IMR-90 (cell line): ENCODE results near the gene MRAP. TPM values are rescaled to one million over a fixed set of nuclear protein-coding genes. Genes with fewer than 3 reads are reported as not detected.

Experiments
- ATAC-seq: fragments of 200-7000 bp; cut with Tn5 transposase; 2 replicates; pipeline ENCODE4 v1.9.1; 2020; ENCODE audit warnings: low read depth, mild to moderate bottlenecking, moderate library complexity
- BruUV-seq: library from RNA; stranded (reverse); fragments of 400-500 nt; replicated peaks from 2 replicates; lab custom pipeline; 2021; lab: Mats Ljungman, UMichigan
- CTCF ChIA-PET: fragments of 300-600 bp; formaldehyde crosslinking; extraction: SDS; loops from one replicate; lab custom pipeline; 2021; ENCODE audit warnings: antibody characterized with exemption; lab: Yijun Ruan, JAX
- POLR2A ChIA-PET: fragments of 300-600 bp; sonication (Branson Sonifier 250); formaldehyde crosslinking; loops from one replicate; lab custom pipeline; 2022; ENCODE audit warnings: antibody characterized with exemption; ENCODE audit not compliant: unreplicated experiment; lab: Charles Lee
- DNase-seq: peaks from one replicate; pipeline ENCODE4 v3.0.0; 2013
- H2AFZ ChIP-seq: replicated peaks from 2 replicates; pipeline ENCODE3; 2013; ENCODE audit warnings: low read length, mild to moderate bottlenecking; ENCODE audit not compliant: poor library complexity
- H2AK5ac ChIP-seq: 2 replicates; pipeline ENCODE4 v1.6.1; 2013; ENCODE audit warnings: low read depth, low read length, inconsistent platforms
- H2AK9ac ChIP-seq: replicated peaks from 2 replicates; pipeline ENCODE3; 2013; ENCODE audit warnings: mild to moderate bottlenecking, low read depth, low read length, moderate library complexity; ENCODE audit not compliant: poor library complexity
- H2BK120ac ChIP-seq: 2 replicates; pipeline ENCODE4 v1.6.1; 2013; ENCODE audit warnings: low read depth, low read length, inconsistent platforms
- H2BK15ac ChIP-seq: 3 replicates; pipeline ENCODE4 v1.6.1; 2013; ENCODE audit warnings: low read depth, low read length, inconsistent platforms
- H2BK20ac ChIP-seq: 2 replicates; pipeline ENCODE4 v1.6.1; 2013; ENCODE audit warnings: low read depth, mild to moderate bottlenecking, inconsistent platforms, low read length, moderate library complexity
- H2BK5ac ChIP-seq: 2 replicates; pipeline ENCODE4 v1.6.1; 2013; ENCODE audit warnings: mild to moderate bottlenecking, low read depth, low read length, inconsistent platforms; ENCODE audit not compliant: poor library complexity, severe bottlenecking
- H3K14ac ChIP-seq: replicated peaks from 2 replicates; pipeline ENCODE4 v1.6.1; 2013; ENCODE audit warnings: low read depth, low read length, inconsistent platforms
- H3K18ac ChIP-seq: 2 replicates; pipeline ENCODE4 v1.6.1; 2013; ENCODE audit warnings: low read depth, low read length, control low read depth
- H3K23ac ChIP-seq: 2 replicates; pipeline ENCODE4 v1.6.1; 2013; ENCODE audit warnings: low read depth, low read length, inconsistent platforms
- H3K27ac ChIP-seq: 2 replicates; pipeline ENCODE4 v1.5.1; 2013; ENCODE audit warnings: mild to moderate bottlenecking, control low read depth, low read length; ENCODE audit not compliant: insufficient read depth
- H3K27me3 ChIP-seq: 2 replicates; pipeline ENCODE4 v1.6.1; 2013; ENCODE audit warnings: low read length; ENCODE audit not compliant: control insufficient read depth, insufficient read depth
- H3K36me3 ChIP-seq: 2 replicates; pipeline ENCODE4 v1.6.1; 2013; ENCODE audit warnings: low read length, mixed read lengths; ENCODE audit not compliant: control insufficient read depth, insufficient read depth
- H3K4ac ChIP-seq: 2 replicates; pipeline ENCODE4 v1.6.1; 2013; ENCODE audit warnings: low read depth, low read length, inconsistent platforms
- H3K4me1 ChIP-seq: 2 replicates; pipeline ENCODE4 v1.6.1; 2013; ENCODE audit warnings: low read length, mixed read lengths; ENCODE audit not compliant: control insufficient read depth, insufficient read depth
- H3K4me2 ChIP-seq: 2 replicates; pipeline ENCODE4 v1.6.1; 2013; ENCODE audit warnings: low read depth, mild to moderate bottlenecking, control low read depth, low read length, moderate library complexity
- H3K4me3 ChIP-seq: 2 replicates; pipeline ENCODE4 v1.5.1; 2013; ENCODE audit warnings: low read depth, mild to moderate bottlenecking, control low read depth, low read length, moderate library complexity; ENCODE audit not compliant: insufficient read depth
- H3K56ac ChIP-seq: 2 replicates; pipeline ENCODE4 v1.6.1; 2013; ENCODE audit warnings: low read length, inconsistent platforms; ENCODE audit not compliant: insufficient read depth; ENCODE audit errors: extremely low read depth
- H3K79me1 ChIP-seq, 2 experiments: 2 replicates each; pipeline ENCODE4 v1.6.1; 2013; ENCODE audit warnings: low read length in 2 of 2, inconsistent platforms in 1 of 2, low read depth in 1 of 2
- H3K9ac ChIP-seq: 2 replicates; pipeline ENCODE4 v1.6.1; 2013; ENCODE audit warnings: low read depth, low read length, control low read depth
- H3K9me1 ChIP-seq: 2 replicates; pipeline ENCODE4 v1.6.1; 2013; ENCODE audit warnings: low read length, inconsistent platforms; ENCODE audit not compliant: insufficient read depth
- H3K9me3 ChIP-seq: 2 replicates; pipeline ENCODE4 v1.6.1; 2013; ENCODE audit warnings: low read length; ENCODE audit not compliant: control insufficient read depth, insufficient read depth
- H4K20me1 ChIP-seq: 2 replicates; pipeline ENCODE4 v1.6.1; 2013; ENCODE audit warnings: low read length, inconsistent platforms; ENCODE audit not compliant: insufficient read depth
- H4K5ac ChIP-seq: 2 replicates; pipeline ENCODE4 v1.6.1; 2013; ENCODE audit warnings: mild to moderate bottlenecking, low read depth, low read length, control low read depth
- H4K8ac ChIP-seq, 2 experiments: 2 replicates each; pipeline ENCODE4 v1.6.1; 2013; ENCODE audit warnings: low read depth in 2 of 2, low read length in 2 of 2, control low read depth in 1 of 2, inconsistent platforms in 1 of 2
- H4K91ac ChIP-seq: 2 replicates; pipeline ENCODE4 v1.6.1; 2013; ENCODE audit warnings: low read depth, low read length, inconsistent platforms; ENCODE audit not compliant: insufficient read depth
- CHD1 ChIP-seq: IDR thresholded peaks from 2 replicates; pipeline ENCODE4 v1.6.1; 2012; ENCODE audit warnings: low read depth, low read length, improper control_type of control experiment
- FOS ChIP-seq: fragments of 150-350 bp; IDR thresholded peaks from 2 replicates; pipeline ENCODE4 v1.6.1; 2016; ENCODE audit warnings: low read depth, low read length
- POLR2A ChIP-seq: IDR thresholded peaks from 2 replicates; pipeline ENCODE4 v1.6.1; 2012; ENCODE audit warnings: mild to moderate bottlenecking, low read depth, low read length
- RAD21 ChIP-seq: IDR thresholded peaks from 2 replicates; pipeline ENCODE4 v1.6.1; 2012; ENCODE audit warnings: low read length, improper control_type of control experiment
- WGBS, 2 experiments: methylation state at CpG; one replicate each; pipeline versions ENCODE4 v1.1.5 to v1.1.7; 2013; ENCODE audit warnings: missing lambda C conversion rate in 2 of 2; ENCODE audit not compliant: insufficient read length in 1 of 2; ENCODE audit errors: extremely low coverage in 2 of 2; 5-methylcytosine and 5-hydroxymethylcytosine counted together
- dilution Hi-C: fragments of 300-500 bp; cut with HindIII; formaldehyde crosslinking; loops from one replicate; pipeline ENCODE4 v1.14.3; 2018; ENCODE audit warnings: low sequenced_read_pairs; ENCODE audit not compliant: unreplicated experiment
- in situ Hi-C: fragments of 300-500 bp; cut with MboI; formaldehyde crosslinking; loops from 3 replicates; pipeline ENCODE4 v1.14.3; 2019; ENCODE audit warnings: low sequenced_read_pairs, inconsistent platforms, mixed read lengths
- intact Hi-C: fragments of 100-400 bp; cut with micrococcal nuclease; formaldehyde crosslinking; loops from 2 replicates; pipeline ENCODE4 v1.10.0; 2022
- polyA plus RNA-seq, 3 experiments: library from polyadenylated mRNA; depleted of rRNA; stranded (reverse); fragments of >200 nt; gene quantifications; 2 replicates each; pipeline ENCODE4 v1.2.3, GENCODE V29; 2012; ENCODE audit warnings: low replicate concordance in 1 of 3
- total RNA-seq: library from RNA; depleted of rRNA; stranded (reverse); fragments of >200 nt; gene quantifications from 2 replicates; pipeline ENCODE4 v1.2.3, GENCODE V29; 2012

MRAP gene
- total and polyA plus RNA-seq, 2 of the 4 experiments (the other 2 are of a cell fraction) = not detected

DNA sequence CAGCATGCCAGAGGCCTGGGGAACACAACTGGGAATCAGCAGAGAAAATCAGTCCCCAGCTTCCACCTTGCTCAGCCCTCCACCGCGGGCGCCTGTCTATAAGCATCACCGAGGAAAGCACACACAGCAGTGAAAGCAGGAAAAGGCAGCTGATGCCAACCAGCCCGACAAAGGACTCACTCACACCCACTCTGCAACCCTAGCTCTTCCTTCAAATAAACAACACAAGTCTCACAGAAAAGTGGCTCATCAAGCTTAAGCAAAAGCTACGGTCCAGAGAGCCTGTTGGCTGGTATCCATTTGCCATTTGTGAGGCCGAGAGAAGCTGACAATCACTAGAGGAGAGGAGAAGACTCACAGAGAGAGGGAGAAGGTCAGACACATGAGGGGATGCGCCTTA, 27.1 kb downstream of the MRAP start:
- H3K14ac ChIP-seq = no peak overlapping the region
- H2BK120ac ChIP-seq = no peak overlapping the region
- no peak overlapping the region for H2AFZ ChIP-seq
- no peak overlapping the region for H3K27ac ChIP-seq
- H3K18ac ChIP-seq = no peak overlapping the region
- no peak overlapping the region for H3K9ac ChIP-seq
- intact Hi-C loops (no loop called here), dilution Hi-C loops (no loop called here), in situ Hi-C loops (no loop called here)
- no peak overlapping the region for H2BK20ac ChIP-seq
- POLR2A ChIA-PET = no interaction called here
- TF ChIP-seq POLR2A (no peak), FOS (no peak), CHD1 (no peak), RAD21 (no peak)
- H3K27me3 ChIP-seq = no peaks in the 10 kb centered on the region
- BruUV-seq = no TSS peak
- H3K9me1 ChIP-seq = peaks cover 13% of the 10 kb centered on the region
- no peak overlapping the region for H3K56ac ChIP-seq
- no peak overlapping the region for H2BK15ac ChIP-seq
- 83% methylated on average over 4 of the region's 8 CpGs; no CpG with 5 or more reads in 1 of the 2 experiments for WGBS, 2 experiments
- no peak overlapping the region for H3K23ac ChIP-seq
- H3K4me3 ChIP-seq = no peak overlapping the region
- H4K20me1 ChIP-seq = no peaks in the 10 kb centered on the region; the same call in 1 of the 2 replicates
- H2BK5ac ChIP-seq = no peak overlapping the region
- ATAC-seq (peak; percentile 41), DNase-seq (peak; percentile 42)
- H3K4me2 ChIP-seq = no peak overlapping the region
- no peak overlapping the region for H4K5ac ChIP-seq
- no peak overlapping the region for H2AK5ac ChIP-seq
- CTCF ChIA-PET = interaction anchor here (0.6 to 1.1 kb wide), 2 partner anchors 38 to 243 kb away, joined by 3 to 6 read pairs; no protein-coding TSS in a partner anchor
- no peak overlapping the region for H3K4ac ChIP-seq
- H3K79me1 ChIP-seq = peaks cover 3 to 32% of the 10 kb centered on the region in 2 experiments; a peak in 3 of 4 replicates
- H3K9me3 ChIP-seq = no peaks in the 10 kb centered on the region
- H4K8ac ChIP-seq = no peak overlapping the region
- H2AK9ac ChIP-seq = peak overlapping the region; percentile 26
- H3K36me3 ChIP-seq = peaks cover 51% of the 10 kb centered on the region
- H3K4me1 ChIP-seq = peaks cover 9% of the 10 kb centered on the region
- H4K91ac ChIP-seq = no peak overlapping the region
